Measurements from ENCODE around the gene PCSK5.

DNA sequence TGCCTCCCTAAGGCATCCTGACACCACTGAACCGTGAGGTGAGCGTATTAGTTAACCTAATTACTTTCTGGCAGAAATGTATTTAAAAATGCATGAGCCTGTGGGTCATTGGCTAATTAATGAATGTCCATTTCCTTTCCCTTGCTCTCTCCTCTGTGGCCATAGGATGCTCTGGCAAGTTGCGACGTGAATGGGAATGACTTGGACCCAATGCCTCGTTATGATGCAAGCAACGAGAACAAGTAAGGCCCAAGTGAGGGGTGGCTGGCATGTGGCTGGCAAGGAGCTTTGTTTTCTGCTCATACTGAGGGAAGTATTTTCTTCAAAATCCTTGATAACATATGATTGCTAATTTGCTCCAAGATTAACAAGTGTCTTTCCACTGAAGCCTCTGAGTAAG is 136.3 kb downstream of the PCSK5 start:
- TF ChIP-seq, protein P1, sequence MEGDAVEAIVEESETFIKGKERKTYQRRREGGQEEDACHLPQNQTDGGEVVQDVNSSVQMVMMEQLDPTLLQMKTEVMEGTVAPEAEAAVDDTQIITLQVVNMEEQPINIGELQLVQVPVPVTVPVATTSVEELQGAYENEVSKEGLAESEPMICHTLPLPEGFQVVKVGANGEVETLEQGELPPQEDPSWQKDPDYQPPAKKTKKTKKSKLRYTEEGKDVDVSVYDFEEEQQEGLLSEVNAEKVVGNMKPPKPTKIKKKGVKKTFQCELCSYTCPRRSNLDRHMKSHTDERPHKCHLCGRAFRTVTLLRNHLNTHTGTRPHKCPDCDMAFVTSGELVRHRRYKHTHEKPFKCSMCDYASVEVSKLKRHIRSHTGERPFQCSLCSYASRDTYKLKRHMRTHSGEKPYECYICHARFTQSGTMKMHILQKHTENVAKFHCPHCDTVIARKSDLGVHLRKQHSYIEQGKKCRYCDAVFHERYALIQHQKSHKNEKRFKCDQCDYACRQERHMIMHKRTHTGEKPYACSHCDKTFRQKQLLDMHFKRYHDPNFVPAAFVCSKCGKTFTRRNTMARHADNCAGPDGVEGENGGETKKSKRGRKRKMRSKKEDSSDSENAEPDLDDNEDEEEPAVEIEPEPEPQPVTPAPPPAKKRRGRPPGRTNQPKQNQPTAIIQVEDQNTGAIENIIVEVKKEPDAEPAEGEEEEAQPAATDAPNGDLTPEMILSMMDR (IDR thresholded peaks at IDR 0.05) = no peak
- TF ChIP-seq POLR2A (IDR thresholded peaks at IDR 0.05) = no peak

All from right lobe of liver (tissue), 4 donors.